Right lung (tissue), 5 donors: ENCODE results near the gene CD4. TPM values are rescaled to one million over a fixed set of nuclear protein-coding genes. Genes with fewer than 3 reads are reported as not detected.
A peak's percentile ranks its signal among the peaks of the same experiment; 100 is the strongest.
"Not testable (repeated sequence)": the region's sequence is repeated elsewhere in the genome, so short reads cannot be mapped to it uniquely, and the experiment has no call there.

Source experiments
- DNase-seq, 2 donors: peaks; one replicate each; pipeline ENCODE4 v3.0.0-alpha.2; 2013
- polyA plus RNA-seq, 5 donors: library from polyadenylated mRNA; unstranded; fragments of 120-200 nt; gene quantifications; one replicate each; pipeline versions ENCODE4 v1.2.1 to v1.2.3, GENCODE V29; 2013; ENCODE audit warnings: inconsistent platforms in 1 of 5, low replicate concordance in 1 of 5; ENCODE audit not compliant: insufficient read length in 5 of 5, insufficient read depth in 1 of 5

The CD4 gene
- polyA plus RNA-seq, 5 donors, result 73.5 to 108 (median 89.3) TPM

GRCh38 chr12:6865307-6865706 is 76.0 kb downstream of the CD4 start:
- not testable (repeated sequence) for DNase-seq

- DNase-seq, result no peak
Measured at GRCh38 chr12:6866163-6866919, 77.0 kb downstream of the CD4 start.

GRCh38 chr12:6866920-6867412 is 77.6 kb downstream of the CD4 start:
- no peak for DNase-seq

GRCh38 chr12:6867413-6868210 is 78.3 kb downstream of the CD4 start, which contains the start of gene TPI1:
TPI1 (plus strand) TSS chr12:6867531; CDS start chr12:6867567, 36 bp downstream.
- peak; percentile 83 to 84 for DNase-seq

GRCh38 chr12:6868211-6869048 is 79.1 kb downstream of the CD4 start:
- no peak for DNase-seq

- DNase-seq, result peak; percentile 65 to 72
Measured at GRCh38 chr12:6869049-6870021, 80.0 kb downstream of the CD4 start.

- DNase-seq, result not testable (repeated sequence)
Measured at GRCh38 chr12:6870304-6870703, 81.0 kb downstream of the CD4 start.

Other genes starting within 250 kb of the CD4 start
- gene IFFO1, start 233.5 kb upstream of the CD4 start, polyA plus RNA-seq, result 10 to 100 TPM; 12.9 to 24.3 (median 18.4) TPM
- gene NOP2, start 221.2 kb upstream of the CD4 start, polyA plus RNA-seq, result 10 to 100 TPM; 18.2 to 36.6 (median 24.3) TPM
- 100 to 1,000 TPM; 196 to 268 (median 221) TPM for gene CHD4, start 182.1 kb upstream of the CD4 start, polyA plus RNA-seq
- gene LPAR5, start 153.6 kb upstream of the CD4 start, polyA plus RNA-seq, result 1 to 10 TPM; 1.3 to 2.1 (median 1.3) TPM
- gene ACRBP, start 142.1 kb upstream of the CD4 start, polyA plus RNA-seq, result 1 to 10 TPM; 5.5 to 7.4 (median 6.5) TPM
- gene ING4, start 126.4 kb upstream of the CD4 start, polyA plus RNA-seq, result 100 to 1,000 TPM in 3 of 5 donors, 10 to 100 TPM in 2; 89.5 to 116 (median 109) TPM
- gene ZNF384, start 100.2 kb upstream of the CD4 start, polyA plus RNA-seq, result 10 to 100 TPM; 79.4 to 98.5 (median 86.1) TPM
- gene PIANP, start 88.7 kb upstream of the CD4 start, polyA plus RNA-seq, result 10 to 100 TPM in 1 of 5 donors, 1 to 10 TPM in 4; 5.2 to 10.4 (median 6.7) TPM
- gene COPS7A, start 65.5 kb upstream of the CD4 start, polyA plus RNA-seq, result 10 to 100 TPM; 48.4 to 59.1 (median 56.3) TPM
- gene MLF2, start 36.4 kb upstream of the CD4 start, polyA plus RNA-seq, result 100 to 1,000 TPM; 147 to 203 (median 179) TPM
- 1,000 to 10,000 TPM in 1 of 5 donors, 100 to 1,000 TPM in 4; 621 to 1,050 (median 719) TPM for gene PTMS, start 23.2 kb upstream of the CD4 start, polyA plus RNA-seq
- 1 to 10 TPM; 1.3 to 2.9 (median 1.7) TPM for gene LAG3, start 17.0 kb upstream of the CD4 start, polyA plus RNA-seq
- gene GPR162, start 32.3 kb downstream of the CD4 start, polyA plus RNA-seq, result 10 to 100 TPM in 4 of 5 donors, 1 to 10 TPM in 1; 7.1 to 17.0 (median 12.1) TPM
- gene P3H3, start 38.9 kb downstream of the CD4 start, polyA plus RNA-seq, result 10 to 100 TPM; 14.5 to 40.9 (median 21.7) TPM
- 1 to 10 TPM; 3.5 to 8.4 (median 6.0) TPM for gene GNB3, start 51.4 kb downstream of the CD4 start, polyA plus RNA-seq
- gene CDCA3, start 61.8 kb downstream of the CD4 start, polyA plus RNA-seq, result 10 to 100 TPM; 23.4 to 69.1 (median 38.0) TPM
- gene USP5, start 62.6 kb downstream of the CD4 start, polyA plus RNA-seq, result 10 to 100 TPM; 46.9 to 65.2 (median 53.2) TPM
- 100 to 1,000 TPM; 420 to 565 (median 460) TPM for gene TPI1, start 78.0 kb downstream of the CD4 start, polyA plus RNA-seq
- 10 to 100 TPM in 1 of 5 donors, 1 to 10 TPM in 4; 4.1 to 17.1 (median 5.6) TPM for gene SPSB2, start 83.8 kb downstream of the CD4 start, polyA plus RNA-seq
- 10 to 100 TPM; 14.1 to 34.8 (median 26.6) TPM for gene LRRC23, start 115.3 kb downstream of the CD4 start, polyA plus RNA-seq
- 10 to 100 TPM in 4 of 5 donors, 1 to 10 TPM in 1; 9.0 to 17.8 (median 14.9) TPM for gene ENO2, start 125.1 kb downstream of the CD4 start, polyA plus RNA-seq
- 100 to 1,000 TPM in 3 of 5 donors, 10 to 100 TPM in 2; 80.2 to 135 (median 118) TPM for gene ATN1, start 138.4 kb downstream of the CD4 start, polyA plus RNA-seq
- 10 to 100 TPM in 1 of 5 donors, 1 to 10 TPM in 2, not detected in 2; 5.9 to 20.2 (median 7.9) TPM for gene RNU7-1, start 154.3 kb downstream of the CD4 start, polyA plus RNA-seq
- 100 to 1,000 TPM; 179 to 281 (median 188) TPM for gene C12orf57, start 154.5 kb downstream of the CD4 start, polyA plus RNA-seq
- gene PTPN6, start 161.8 kb downstream of the CD4 start, polyA plus RNA-seq, result 10 to 100 TPM; 15.1 to 21.8 (median 19.0) TPM
- 100 to 1,000 TPM; 274 to 333 (median 302) TPM for gene PHB2, start 181.1 kb downstream of the CD4 start, polyA plus RNA-seq
- gene EMG1, start 181.4 kb downstream of the CD4 start, polyA plus RNA-seq, result 10 to 100 TPM; 43.5 to 52.7 (median 50.2) TPM
- 10 to 100 TPM; 56.7 to 67.9 (median 60.4) TPM for gene LPCAT3, start 228.9 kb downstream of the CD4 start, polyA plus RNA-seq